Stimulated activated CD8-positive, alpha-beta memory T cell treated with anti-CD3 and anti-CD28 coated beads, Interleukin-15, amount 100 ng/mL, for 4 hours (primary cell): Measurements from ENCODE around the gene PPFIBP2.

Source experiments
- DNase-seq, 2 donors: peaks; one replicate each; pipeline ENCODE4 v3.0.0-alpha.2; 2020; ENCODE audit warnings: low read depth in 2 of 2

The PPFIBP2 gene

GRCh38 chr11:7599209-7599608, 85.4 kb downstream of the PPFIBP2 start:
- no peak for DNase-seq

GRCh38 chr11:7600205-7600775, 86.5 kb downstream of the PPFIBP2 start:
- DNase-seq = no peak

GRCh38 chr11:7603031-7603781, 89.4 kb downstream of the PPFIBP2 start:
- no peak for DNase-seq

GRCh38 chr11:7604331-7604955, 90.6 kb downstream of the PPFIBP2 start:
- no peak for DNase-seq

DNA sequence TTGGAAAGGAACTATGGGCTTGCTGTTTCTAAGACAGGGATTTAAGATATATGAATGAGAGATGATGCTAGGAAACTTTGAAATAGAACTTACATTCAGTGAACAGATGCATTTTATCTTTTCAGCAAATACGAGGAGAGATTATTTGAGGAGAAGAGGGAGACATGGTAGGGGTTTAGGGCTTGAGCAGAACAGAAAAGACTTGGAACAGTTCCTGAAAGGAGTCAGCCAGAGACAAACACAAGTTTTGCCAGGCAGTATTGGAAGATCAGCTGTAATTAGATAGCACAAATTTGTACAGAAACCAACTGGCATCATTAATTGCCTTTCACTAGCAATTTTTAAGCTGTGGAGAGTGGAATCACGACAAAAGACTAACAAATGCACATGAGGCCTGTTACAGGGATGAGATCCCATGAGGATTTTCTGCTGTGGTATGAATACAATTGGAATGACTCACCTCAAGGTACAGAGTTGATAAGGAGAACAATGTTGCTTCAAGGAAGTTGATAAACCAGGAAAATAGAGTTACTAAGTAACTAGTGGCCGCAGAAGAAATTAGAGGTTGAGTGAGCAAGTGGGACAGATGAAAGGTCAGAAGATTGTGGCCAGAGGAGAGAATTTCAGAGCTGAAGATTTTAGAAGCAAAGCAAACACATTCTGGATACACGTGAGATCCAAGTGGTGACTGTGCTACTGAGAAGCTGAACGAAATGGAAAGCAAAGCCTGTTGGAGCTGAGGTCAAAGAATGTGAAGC, 91.6 kb downstream of the PPFIBP2 start:
- DNase-seq = no peak

GRCh38 chr11:7606496-7606895, 92.7 kb downstream of the PPFIBP2 start:
- no peak for DNase-seq

DNA sequence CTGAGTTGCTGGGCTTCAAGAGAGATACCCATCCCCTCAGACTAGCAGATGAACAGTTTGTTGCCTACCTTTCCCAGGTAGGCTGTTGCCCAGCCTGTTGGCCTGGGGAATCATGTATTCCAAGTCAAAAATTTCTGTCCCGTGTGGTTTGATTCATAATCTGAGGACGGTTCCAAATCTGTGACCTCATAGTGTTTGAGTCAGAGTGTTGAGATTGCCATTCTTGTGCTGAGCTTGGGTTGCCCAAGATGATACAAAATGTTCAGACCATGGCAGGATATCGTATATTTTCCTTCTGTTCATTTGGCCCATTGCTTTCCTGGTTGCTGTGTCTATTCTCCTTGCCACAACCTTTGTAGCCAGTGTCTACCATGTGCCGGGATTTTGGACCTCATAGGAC, 95.2 kb downstream of the PPFIBP2 start:
- DNase-seq = no peak

GRCh38 chr11:7609521-7609920, 95.7 kb downstream of the PPFIBP2 start:
- no peak for DNase-seq

DNA sequence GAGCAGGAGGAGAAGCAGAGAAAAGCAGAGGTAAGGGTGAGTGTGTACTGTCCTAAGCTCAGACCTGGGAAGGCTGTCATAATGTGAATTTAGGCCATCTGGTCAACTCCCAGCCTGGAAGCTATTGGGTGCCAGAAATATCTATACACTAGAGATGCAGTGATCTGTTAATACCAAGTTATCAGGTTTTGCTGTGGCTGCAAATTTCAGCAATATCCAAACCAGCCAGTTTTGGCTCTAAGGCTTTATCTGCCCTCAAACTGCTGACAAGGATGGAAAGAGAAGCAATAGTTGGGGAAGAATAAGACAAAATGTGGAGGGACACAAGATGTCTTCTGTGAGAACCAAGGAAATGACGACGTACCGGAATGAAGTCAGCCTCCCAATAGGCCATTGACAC, 96.6 kb downstream of the PPFIBP2 start:
- no peak for DNase-seq

DNA sequence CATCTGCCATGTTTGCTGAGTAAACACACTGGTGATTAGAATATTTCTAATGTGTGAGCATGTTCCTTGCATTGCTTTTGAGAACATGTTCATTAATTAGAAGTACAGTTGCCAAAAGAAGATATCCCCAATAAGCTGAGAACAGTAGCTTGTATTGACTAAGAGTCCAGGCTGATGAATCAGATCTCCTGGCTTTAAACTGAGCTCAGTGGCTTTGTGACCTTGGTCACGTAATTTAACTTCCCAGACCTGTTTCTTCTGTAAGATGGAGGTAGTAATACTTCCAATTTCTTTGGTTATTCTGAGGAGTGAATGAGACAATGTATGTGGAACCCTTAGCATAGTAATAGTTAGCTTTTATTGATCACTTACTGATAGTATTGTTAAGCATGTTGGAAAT, 97.6 kb downstream of the PPFIBP2 start:
- no peak for DNase-seq

GRCh38 chr11:7612056-7612660, 98.4 kb downstream of the PPFIBP2 start:
- DNase-seq = no peak

DNA sequence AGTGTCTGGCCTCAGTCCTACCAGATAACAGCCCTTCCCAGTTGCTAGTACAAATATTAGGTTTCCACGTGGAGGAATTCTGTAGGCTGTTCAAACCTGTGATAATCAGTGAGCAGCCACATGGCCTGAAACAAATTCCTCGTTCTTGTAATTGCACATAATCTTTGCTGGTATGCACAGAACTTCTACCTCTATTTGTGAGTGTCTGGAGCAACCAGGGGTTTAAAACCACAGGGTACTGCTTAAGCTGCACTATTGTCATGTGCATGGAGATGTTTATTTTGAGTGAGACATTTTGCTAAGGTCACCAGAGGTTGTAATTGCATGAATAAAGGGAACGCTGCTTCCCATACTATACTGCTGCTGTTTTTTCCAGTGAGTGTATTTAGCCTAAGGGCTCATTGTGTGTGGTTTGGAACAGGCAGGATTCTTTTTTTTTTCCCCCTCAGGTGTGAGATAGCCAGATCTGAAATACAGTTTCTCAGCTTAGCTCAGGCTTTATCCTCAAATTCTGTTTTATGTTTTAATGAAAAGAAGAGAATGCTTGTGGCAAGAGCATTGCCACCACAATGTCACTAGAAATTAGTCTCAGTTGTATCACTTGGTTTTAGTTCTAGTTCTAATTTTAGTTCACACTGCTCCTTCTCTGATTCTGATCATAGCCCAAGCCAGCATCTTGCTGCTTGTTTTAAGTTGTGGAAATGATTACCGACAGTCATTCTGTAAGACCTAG, 99.0 kb downstream of the PPFIBP2 start:
- DNase-seq = no peak

- no peak for DNase-seq
Measured at GRCh38 chr11:7613394-7613720, 99.6 kb downstream of the PPFIBP2 start.

GRCh38 chr11:7614656-7615055, 100.9 kb downstream of the PPFIBP2 start:
- DNase-seq = no peak

DNA sequence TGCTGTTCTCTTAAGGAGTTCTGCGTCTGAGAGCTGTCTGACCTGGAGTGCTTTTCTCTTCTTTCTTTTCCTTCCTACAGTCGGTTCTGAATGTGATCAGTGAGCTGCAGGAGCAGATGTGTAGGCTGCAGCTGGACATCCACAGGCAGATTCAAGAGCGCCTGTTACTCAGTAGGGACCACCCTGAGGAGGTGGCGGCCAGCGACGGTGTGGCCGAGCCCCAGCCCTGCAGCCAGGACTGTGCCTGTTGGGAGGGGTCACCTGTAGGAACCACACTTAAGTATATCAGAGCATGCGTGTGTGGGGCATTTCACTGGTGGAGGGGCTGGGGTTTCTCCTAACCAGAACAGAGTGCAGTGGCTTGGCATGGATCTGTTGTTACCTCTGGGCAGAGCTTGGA, 103.2 kb downstream of the PPFIBP2 start:
- DNase-seq = no peak

DNA sequence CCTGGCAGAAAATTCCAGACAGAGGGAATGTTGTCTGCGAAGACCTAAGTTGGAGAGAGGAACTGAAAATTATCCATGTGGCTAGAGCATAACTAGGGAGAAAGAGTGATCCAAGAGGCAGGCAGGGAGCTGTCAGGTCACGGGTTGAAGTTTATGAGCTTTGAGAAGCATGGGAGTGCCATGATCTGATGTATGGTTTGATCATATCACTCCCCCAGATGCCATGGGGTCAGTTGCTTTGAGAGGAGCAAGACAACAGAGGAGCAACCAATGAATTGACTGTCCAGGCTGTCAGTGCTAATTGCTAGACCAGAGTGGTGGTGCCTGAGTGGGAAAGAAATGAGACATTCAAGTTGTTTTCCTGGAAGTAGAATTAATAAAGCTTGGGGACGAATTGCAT, 105.5 kb downstream of the PPFIBP2 start:
- DNase-seq = no peak

DNA sequence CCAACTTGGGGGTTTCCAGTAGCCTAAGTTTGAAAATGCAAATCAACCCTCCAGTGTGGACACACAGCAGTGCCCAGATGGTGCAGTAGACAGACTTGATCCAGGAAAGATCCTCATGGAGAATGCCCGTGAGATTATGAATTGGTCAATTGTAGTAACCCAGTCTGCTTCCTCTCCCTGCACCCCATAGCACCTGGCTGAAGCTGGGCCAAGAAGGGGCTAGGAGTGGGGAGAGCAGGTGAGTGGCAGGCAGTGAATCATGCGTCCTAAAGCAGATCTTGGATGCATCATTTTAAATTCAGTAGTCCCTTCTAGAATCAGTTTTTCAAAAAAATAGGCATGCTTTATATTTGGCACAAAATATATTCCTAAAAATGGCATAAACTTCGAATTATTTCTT, 107.3 kb downstream of the PPFIBP2 start:
- DNase-seq = no peak

DNA sequence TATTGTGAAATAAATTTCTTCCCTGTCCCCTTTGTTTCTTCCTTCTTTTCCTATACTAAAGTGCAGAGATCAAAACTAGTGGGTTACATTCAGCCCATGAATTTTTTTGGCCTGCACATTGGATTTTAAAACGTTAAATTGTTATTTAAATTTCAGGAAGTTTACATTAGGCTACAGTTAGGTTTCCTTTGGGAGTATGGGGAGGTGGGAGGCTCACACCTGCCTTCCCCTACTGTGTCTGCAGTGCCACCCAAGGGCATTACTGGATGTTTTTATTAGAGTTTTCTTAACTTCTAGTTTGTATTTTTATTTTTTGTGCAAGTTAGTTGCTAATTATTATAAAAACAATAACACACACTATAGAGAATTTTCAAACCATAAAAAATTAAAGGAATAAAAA, 107.8 kb downstream of the PPFIBP2 start:
- no peak for DNase-seq

- DNase-seq = no peak
Measured at GRCh38 chr11:7622721-7623120, 108.9 kb downstream of the PPFIBP2 start.

GRCh38 chr11:7628660-7629059, 114.9 kb downstream of the PPFIBP2 start:
- DNase-seq = no peak

GRCh38 chr11:7630002-7630401, 116.2 kb downstream of the PPFIBP2 start:
- DNase-seq = no peak

DNA sequence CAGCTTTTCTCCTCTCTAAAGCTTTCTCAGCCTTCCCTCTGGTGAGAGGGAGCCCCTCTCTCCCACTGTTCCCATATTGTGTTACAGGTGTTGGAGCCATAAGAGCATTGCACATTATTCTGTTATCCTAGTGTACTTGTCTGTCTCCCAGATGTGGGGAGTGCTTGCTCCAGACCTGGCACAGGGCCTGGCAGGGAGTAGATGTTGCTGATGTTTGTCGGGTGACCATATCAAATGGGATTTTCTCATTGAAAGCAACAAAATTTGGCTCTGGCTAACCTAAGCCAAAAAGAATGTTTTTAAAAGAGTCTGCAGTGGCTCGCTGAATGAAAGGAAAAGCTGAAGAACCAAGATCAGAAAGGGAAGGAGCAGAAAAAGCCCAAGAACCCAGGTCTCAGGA, 118.4 kb downstream of the PPFIBP2 start:
- no peak for DNase-seq
